HG03558 (cell line): Measurements from ENCODE around the gene LDLRAP1.
"Not testable (repeated sequence)": the region's sequence is repeated elsewhere in the genome, so short reads cannot be mapped to it uniquely, and the experiment has no call there.

ENCODE experiments used
- ATAC-seq: cut with Tn5 transposase; IDR thresholded peaks from one replicate; pipeline ENCODE4 v1.9.1; 2021; ENCODE audit warnings: moderate number of reproducible peaks; ENCODE audit not compliant: unreplicated experiment; ENCODE audit errors: extremely low read depth

LDLRAP1 gene

DNA sequence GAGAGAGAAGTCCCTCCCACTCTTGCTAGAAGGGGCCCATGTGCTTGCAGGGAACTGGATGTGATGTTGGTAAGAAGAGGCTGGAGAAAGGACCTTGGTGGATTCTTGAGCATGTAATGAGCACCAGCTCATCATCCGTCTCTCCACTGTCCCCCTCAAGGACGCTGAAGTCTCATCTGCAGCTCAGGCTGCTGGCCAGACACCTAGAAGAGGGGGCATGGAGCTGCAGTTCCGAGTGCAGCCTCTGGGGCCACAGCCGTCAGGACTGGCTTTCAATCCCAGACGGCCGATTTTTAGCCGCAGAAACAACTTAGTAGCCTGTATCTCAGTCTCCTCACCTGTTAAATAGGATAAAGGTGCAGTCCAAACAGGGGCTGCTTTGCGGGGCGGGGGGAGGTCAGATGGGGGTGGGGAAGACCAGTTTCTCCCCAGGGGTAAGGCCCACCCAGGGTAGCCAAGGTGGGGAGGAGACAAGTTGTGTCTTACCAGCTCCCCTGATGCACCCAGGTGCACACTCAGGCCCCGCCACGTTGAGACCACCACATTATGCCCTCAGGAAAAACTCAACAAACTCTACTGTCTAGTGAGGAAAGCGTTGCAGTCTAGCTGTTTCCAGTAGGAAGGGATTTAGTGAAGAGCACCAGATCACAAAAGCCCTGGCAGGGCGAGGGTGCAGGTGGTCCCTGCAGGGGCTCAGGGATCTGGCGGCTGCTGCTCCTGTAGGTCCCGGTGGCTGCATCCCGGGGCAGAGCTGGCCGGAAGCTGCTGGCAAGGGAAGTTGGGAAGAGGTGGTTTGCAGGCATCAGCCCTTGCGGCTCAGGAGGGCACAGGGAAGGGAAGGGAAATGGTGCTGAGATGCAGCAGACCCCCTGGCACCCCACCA lies 29.5 kb downstream of the LDLRAP1 start:
- ATAC-seq, result no peak

DNA sequence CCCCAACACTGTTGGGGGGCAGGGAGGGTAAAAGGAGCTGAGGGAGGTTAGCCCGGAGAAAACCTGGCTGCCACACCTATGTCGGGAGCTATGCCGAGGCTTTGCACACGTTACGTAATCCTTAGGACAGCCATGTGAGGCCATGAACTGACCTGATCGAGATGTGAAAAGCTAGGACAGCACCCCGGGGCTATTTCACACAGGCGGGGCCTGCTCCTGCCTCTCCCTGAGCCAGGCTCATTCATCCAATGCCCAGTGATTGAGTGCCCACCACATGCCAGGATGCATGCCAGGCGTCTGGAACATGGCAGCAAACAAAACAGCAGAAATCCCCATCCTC lies 30.2 kb downstream of the LDLRAP1 start:
- ATAC-seq, result no peak

DNA sequence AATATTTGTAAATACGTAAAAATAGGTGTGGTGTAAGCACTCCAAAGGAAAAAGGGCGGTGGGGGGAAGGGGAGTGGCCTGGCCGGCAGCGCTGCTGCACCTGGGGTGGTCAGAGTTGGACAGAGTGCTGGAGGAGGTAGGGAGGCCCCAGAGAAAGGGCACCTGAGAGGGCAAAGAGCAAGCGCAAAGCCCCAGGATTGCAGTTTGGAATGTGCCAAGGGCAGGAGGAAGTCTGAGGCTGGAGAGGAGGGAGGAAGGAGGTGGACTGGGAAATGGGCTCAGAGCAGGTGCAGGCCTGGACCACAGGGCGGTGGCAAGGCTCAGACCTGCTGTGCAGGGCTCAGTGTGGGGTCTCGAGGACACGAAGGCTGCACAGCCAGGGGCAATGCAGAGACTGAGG lies 30.6 kb downstream of the LDLRAP1 start:
- no peak for ATAC-seq

DNA sequence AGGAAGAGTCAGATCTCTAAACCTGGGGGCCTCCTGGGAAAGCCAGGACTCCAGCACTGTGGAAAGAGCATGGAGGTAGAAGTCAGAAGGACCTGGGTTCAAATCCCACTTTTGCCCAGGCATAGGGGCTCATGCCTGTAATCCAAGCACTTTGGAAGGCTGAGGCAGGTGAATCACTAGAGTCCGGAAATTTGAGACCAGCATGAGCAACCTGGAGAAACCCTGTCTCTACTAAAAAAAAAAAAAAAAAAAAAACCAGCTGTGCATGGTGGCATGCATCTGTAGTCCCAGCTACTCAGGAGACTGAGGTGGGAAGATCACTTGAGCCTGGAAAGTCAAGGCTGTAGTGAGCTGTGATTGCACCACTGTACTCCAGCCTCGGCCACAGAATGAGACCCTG lies 31.8 kb downstream of the LDLRAP1 start:
- ATAC-seq, result no peak

DNA sequence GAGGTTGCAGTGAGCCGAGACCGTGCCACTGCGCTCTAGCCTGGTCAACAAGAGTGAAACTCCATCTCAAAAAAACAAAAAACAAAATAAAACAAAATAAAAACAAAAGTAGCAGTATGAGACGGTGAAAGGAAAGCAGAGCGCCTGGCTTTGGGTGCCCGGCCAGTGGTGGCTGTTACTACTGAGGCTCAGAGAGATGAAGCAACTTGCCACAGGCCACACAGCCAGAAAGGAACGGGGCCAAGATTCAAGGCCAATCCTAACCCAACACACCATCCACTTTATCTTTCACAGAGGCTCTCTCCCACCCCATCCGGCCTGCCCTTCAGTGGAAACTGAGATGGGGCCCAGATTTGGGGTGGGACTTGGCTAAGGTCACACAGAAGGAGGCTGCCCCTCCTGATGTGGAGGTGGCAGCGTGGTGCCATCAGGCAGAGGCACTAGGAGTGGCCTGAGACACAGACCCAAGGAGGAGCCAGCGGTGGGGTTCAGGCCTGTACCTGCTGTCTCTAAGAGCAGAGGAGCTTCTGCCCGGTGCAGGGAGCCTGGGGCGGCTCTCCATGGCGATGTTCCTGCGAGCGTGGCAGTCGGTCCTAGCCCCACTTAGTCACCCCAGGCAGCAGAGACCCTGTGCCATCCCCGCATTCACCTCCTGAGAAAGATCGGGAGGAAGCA lies 33.2 kb downstream of the LDLRAP1 start:
- ATAC-seq, result no peak

DNA sequence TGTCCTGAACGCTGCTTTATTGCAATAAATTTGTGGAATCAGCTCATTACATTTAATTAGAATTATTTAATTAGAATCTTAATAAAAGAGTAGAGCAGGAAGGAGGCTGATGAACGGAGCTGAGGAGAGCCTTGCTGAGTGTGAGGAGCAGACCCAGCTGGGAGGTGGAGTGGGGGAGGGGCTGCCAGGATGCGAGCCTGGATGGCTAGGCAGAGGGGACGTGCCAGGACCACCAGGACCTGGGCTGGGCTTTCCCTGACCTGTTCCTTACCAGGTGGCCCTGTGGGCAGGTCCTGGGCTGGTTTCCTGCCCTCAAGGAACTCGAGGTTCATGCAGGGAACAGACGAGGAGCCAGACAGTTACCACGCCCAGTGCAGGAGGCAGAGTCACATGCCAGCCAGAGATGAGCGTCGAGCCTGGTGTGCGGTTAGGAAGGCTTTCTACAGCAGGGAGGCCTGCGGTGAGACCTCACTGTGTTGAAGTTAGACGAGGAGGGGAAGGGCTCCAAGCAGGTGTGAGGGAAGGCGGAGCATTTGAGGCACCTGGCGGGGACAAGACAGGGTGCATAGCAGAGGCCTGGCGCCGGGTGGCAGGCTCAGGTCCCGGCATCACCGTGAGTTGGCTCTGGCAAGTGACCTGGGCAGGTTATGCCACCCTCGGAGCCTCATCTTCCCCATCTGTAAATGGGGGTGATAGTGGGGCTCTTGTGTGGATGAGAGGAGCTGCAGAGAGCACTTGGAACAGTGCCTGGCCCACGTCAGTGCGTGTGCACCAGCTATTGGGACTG lies 33.9 kb downstream of the LDLRAP1 start:
- no peak for ATAC-seq

GRCh38 chr1:25579292-25580252 lies 36.2 kb downstream of the LDLRAP1 start:
- no peak for ATAC-seq

GRCh38 chr1:25580927-25581326 lies 37.5 kb downstream of the LDLRAP1 start:
- ATAC-seq, result no peak

- no peak for ATAC-seq
Observed at GRCh38 chr1:25581764-25582163, 38.4 kb downstream of the LDLRAP1 start.

GRCh38 chr1:25583519-25584370 lies 40.3 kb downstream of the LDLRAP1 start:
- no peak for ATAC-seq

DNA sequence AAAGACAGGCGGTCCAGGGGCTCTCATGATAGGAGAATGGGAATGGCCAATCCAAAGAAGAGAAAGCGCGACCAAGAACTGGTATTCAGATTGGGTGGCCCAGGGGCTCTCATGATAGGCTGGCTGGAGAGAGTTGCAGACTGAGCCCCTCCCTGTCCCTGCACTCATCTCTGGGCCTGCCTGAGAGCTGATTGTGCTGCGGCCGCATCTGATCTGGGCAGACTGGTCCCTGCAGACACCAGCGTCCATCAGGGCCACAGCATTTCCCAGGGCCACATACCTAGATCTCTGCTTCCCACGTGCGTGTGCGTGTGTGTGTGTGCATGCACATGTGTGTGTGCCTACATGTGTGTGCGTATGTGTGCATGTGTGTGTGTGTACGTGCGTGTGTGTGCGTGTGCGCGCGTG lies 42.8 kb downstream of the LDLRAP1 start:
- no peak for ATAC-seq

DNA sequence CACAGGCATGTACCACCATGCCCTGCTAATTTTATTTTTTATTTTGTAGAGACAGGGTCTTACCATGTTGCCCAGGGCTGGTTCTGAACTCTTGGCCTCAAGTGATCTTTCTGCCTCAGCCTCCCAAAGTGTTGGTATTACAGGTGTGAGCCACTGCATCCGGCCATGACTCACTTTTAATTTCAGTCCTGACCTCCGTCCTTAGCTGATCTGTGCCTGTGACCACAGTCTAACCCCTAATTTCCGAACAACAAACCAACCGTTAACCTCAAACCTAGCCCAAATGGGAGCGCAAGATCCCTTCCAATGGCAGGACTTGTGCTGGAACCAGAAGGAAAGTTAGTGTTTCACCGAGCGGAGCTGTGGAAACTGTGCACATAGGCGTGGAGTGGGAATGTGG lies 43.9 kb downstream of the LDLRAP1 start:
- ATAC-seq, result no peak

GRCh38 chr1:25588224-25588623 lies 44.8 kb downstream of the LDLRAP1 start:
- not testable (repeated sequence) for ATAC-seq

DNA sequence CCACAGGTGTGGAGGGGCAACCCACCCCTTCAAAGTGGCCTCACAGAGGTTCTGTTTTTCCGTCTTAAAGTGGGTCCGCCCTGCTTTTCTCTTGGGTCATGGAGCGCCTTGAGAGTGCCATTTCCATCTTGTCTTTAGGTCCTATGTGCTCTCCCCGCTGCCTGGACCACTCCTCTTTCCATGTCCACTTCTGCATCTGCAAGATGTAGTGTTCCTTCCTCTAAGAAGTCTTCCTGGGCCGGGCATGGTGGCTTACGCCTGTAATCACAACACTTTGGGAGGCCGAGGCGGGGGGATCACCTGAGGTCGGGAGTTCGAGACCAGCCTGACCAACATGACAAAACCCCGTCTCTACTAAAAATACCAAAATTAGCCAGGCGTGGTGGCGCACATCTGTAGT lies 45.4 kb downstream of the LDLRAP1 start:
- not testable (repeated sequence) for ATAC-seq

- no peak for ATAC-seq
Observed at GRCh38 chr1:25590096-25590824, 46.9 kb downstream of the LDLRAP1 start.

GRCh38 chr1:25593861-25594260 lies 50.5 kb downstream of the LDLRAP1 start:
- ATAC-seq, result no peak

DNA sequence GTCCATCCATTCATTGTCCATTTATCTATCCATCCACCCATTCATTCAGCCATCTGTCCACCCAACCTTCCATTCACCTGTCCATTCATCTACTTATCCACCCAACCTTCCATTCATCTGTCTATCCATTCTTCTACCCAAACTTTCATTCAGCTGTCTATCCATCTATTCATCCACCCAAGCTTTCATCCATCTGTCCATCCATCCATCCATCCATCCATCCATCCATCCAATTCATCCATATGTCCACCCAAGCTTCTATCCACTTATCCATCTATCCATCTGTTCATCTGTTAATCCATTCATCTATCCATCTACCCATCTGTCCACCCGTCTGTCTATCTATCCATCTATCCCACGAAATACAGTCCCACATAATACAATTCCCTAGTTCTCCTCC lies 51.6 kb downstream of the LDLRAP1 start:
- ATAC-seq, result no peak

DNA sequence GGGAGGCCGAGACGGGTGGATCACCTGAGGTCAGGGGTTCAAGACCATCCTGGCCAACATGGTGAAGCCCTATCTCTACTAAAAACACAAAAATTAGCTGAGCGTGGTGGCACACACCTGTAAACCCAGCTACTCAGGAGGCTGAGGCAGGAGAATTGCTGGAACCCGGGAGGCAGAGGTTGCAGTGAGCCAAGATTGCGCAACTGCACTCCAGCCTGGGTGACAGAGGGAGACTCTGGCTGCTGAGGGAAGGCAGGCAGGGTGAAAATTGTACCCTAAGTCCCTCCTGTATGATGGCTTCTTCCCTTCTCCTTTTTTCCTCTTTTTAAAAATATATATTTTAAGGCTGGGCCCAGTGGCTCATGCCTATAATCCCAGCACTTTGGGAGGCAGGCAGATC lies 53.2 kb downstream of the LDLRAP1 start:
- not testable (repeated sequence) for ATAC-seq
